NAMALWA (cell line): ENCODE results near the gene IFITM2.
"Not testable (repeated sequence)": the region's sequence is repeated elsewhere in the genome, so short reads cannot be mapped to it uniquely, and the experiment has no call there.

Source experiments
- DNase-seq: peaks from one replicate; pipeline ENCODE4 v3.0.0-alpha.2; 2015; ENCODE audit warnings: low spot score

The IFITM2 gene

GRCh38 chr11:325796-326591 lies 18.4 kb downstream of the IFITM2 start:
- DNase-seq: no peak

- no peak for DNase-seq
Measured at GRCh38 chr11:326592-326841, 18.9 kb downstream of the IFITM2 start.

- DNase-seq: peak; percentile 60
Measured at GRCh38 chr11:326842-327580, 19.4 kb downstream of the IFITM2 start.

DNA sequence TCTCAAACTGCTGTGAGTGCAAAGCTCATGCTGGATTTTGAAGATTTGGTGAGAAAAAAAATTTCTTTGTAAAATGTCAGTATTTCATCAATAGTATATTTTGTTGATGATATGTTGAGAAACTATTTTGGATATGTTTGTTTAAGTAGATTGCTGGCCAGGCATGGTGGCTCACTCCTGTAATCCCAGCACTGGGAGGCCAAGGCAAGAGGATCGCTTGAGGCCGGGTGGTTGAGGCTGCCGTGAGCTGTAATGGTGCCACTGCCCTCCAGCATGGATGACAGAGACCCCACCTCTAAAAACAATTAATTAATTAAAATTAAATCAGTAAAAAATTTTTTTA lies 19.9 kb downstream of the IFITM2 start:
- no peak for DNase-seq

GRCh38 chr11:328012-328411 lies 20.4 kb downstream of the IFITM2 start:
- DNase-seq: no peak

DNA sequence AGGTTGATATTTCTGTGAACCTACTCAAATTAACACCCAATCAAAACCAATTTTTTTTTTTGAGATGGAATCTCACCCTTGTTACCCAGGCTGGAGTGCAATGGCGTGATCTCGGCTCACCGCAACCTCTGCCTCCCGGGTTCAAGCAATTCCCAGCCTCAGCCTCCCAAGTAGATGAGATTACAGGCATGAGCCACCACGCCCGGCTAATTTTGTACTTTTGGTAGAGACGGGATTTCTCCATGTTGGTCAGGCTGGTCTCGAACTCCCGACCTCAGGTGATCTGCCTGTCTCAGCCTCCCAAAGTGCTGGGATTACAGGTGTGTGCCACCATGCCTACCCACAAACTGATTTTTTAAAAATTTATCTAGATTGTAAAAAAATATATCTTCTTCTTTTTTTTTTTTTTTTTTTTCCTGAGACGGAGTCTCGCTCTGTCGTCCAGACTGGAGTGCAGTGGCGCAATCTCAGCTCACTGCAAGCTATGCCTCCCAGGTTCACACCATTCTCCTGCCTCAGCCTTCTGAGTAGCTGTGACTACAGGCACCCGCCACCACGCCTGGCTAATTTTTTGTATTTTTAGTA lies 21.0 kb downstream of the IFITM2 start:
- DNase-seq: not testable (repeated sequence)

GRCh38 chr11:329886-330253 lies 22.3 kb downstream of the IFITM2 start:
- no peak for DNase-seq

DNA sequence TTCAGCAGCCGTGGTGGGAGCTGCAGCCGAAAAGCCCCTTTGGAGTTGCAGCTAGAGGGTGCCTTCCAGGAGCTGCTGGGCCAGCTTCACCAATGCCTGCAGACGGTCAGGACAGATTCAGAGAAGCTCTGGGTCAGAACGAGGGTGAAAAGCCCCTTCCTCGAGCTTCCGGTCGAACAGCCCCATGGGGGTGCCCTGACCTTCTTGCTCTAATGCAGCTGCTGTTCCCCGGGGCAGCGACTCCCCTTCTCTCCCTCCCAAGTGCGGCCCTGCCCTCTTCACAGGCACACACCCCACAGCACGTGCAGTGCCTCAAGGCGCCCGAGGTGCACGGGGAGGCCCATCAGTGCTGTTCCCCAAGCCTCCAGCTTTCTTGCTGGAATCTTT lies 22.7 kb downstream of the IFITM2 start:
- peak; percentile 32 for DNase-seq

DNA sequence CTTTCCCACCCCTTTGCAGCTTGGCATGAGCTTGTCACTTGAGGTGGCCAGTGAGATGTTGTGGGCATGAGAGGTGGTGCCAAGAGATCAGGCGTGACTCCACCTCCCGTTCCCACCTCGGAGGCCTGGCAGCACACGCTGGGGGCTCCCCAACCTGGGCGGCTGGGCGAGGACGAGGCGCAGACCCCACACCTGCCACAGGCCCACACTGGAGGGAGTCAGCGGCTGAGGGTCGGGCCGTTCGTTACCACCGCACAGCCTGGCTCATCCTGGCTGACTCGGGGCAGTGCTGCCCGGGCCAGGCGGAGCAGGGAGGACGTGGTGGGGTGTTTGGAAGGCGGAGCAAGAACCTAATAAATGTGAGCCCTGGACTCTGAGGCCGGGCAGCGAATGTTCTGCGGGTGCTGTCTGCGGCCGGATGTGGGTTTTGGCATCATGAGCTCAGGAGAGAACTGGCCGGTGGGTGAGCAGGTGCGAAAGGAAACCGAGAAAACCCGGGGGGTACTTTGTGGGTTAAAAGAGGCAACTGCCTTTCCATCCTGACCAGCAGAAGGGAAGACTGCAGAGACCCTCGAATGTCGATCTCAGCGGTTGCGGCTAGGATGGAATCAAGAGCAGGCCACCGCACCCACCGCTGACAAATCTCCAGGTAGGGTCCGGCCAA lies 23.2 kb downstream of the IFITM2 start:
- peak; percentile 62 for DNase-seq

DNA sequence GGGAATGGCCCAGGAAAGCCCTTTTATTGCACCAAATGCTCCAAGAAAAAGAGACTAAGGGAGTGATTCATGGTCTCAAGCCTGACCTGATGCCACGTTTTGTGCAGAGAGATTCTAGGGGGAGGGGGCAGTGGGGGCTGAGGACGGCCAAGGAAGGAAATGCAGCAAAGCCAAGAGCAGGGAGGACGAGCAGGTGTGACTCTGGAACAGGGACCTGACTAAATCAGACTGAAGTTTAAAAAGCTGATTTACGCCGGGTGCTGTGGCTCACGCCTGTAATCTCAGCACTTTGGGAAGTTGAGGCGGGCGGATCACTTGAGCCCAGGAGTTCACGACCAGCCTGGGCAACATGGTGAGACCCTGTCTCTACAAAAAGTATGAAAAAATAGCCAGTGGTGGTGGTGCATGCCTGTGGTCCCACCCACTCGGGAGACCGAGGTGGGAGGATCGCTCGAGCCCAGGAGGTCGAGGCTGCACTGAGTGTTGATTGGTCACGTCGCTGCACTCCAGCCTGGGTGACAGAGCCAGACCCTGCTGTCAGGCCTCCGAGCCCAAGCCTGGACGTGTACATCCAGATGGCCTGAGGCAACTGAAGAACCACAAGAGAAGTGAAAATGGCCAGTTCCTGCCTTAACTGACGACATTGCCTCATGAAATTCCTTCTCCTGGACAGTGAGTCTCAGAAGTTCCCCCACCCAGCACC lies 23.9 kb downstream of the IFITM2 start:
- DNase-seq: no peak

DNA sequence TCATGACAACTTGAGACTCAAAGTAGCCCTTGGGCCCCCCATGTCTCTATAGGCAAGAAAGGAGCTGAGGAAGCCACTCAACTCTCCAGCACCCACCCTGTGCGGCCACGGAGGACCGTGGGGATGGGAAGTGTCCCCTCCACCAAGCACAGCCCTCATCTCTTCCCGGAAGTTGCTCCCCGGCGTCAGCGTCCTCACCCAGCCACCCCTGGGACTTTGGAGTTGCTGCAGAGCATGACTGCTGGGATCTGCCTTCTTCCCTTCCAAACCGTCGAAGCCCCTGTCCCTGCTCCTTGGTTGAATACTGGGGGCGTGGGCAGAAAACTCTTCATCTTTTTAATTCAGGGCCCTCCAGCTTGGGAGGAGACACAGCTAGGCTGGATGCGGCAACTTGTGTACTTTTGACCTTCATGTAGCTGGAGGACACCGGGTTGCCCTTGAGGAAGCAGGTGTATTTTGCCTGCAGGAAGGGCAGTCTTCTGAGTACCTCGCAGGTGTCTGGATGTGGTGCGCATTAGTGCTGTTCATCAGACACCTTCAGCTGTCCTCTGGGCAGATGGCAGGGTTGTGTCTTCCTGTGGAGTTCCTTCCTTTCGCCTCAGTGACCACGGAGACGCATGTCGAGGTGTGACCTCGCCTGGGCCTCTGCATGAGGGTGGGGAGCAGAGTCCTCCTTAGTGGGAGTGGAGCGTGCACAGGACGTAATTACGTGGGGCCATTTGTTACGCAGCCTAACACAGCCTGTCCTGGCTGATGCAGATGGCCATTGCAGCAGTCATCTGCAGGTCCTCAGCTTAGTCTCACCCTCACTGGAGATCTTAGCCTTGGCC lies 25.2 kb downstream of the IFITM2 start:
- no peak for DNase-seq

DNA sequence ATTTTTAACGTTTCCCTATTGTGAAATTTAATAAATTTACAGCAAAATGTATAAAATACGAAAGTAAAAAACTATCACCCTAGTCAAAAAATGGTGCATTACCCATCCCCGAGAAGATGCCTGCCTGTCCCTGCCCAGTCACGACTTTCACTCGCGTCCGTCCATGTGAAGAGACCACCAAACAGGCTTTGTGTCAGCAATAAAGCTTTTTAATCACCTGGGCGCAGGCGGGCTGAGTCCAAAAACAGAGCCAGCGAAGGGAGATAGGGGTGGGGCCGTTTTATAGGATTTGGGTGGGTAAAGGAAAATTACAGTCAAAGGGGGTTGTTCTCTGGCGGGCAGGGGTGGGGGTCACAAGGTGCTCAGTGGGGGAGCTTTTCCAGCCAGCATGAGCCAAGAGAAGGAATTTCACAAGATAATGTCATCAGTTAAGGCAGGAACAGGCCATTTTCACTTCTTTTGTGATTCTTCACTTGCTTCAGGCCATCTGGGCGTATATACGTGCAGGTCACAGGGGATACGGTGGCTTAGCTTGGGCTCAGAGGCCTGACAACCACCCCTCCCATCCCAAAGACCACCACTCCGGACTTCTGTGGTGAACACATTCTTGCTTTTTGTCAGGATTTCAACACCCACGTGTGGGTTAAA lies 26.1 kb downstream of the IFITM2 start:
- DNase-seq: not testable (repeated sequence)

GRCh38 chr11:334264-334994 lies 26.8 kb downstream of the IFITM2 start:
- DNase-seq: no peak

DNA sequence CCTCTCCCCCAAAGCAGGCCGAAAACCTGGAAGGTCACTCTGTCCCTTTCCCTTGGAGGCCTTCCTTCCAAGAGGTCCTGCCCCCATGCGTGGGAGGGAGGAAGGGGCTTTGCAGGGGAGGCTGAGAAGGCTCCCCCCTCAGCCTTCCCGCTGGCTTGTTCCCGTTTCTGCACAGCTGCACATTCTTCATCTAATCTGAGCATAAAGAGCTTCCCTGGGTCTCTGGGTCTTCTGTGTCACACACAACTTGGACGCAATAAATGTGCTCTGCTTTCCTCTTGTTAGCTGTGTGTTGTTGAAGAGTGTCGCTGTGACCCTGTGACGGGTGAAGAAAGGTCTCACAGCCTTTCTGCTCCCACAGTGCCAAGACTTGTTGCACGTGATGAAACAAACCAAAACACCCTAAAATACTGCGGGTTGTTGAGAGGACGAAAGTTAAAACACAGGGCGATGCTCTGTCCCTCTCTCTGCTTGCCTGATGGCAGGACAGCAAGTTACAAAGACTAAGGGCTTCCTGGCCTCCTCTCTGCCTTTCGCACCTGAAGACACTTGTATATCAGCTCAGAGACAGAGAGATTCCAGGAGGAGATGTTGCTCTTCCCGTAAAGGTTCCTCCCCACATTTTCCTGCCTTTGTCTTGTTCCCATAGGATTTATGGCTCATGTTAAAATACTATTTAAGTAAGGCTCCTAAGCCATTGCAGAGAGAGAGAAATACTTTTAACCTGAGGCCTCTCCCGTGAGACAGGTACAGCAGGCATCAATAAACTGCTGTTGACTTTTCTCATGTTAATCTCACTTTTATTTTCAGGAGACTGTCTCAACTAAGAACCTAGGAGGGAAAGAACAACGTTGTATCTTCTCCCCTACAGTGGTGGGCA lies 28.4 kb downstream of the IFITM2 start:
- DNase-seq: no peak

DNA sequence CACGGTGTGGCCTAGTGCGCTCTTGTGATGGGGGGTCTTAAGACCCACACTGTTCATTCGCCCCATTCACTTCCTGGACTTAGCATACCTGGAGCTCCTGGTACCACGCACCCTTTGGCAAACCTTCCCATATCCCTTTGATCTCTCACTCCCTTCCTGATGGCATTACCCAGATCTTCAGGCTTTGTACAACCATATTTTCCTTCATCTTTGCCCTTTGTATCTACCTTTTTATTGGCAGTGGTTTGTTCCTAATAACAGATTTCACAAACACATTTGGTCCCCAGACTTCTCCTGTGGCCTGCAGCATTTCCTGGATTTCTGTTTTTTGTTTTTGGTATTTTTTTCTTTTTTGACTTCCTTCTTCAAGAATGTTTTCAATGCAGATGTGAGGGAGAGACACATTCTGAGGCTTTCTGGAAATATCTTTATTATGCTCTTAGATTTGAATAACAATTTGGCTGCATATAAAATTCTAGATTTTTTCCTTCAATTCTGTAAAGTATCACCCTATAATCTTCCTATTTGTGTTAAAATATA lies 29.1 kb downstream of the IFITM2 start:
- no peak for DNase-seq

DNA sequence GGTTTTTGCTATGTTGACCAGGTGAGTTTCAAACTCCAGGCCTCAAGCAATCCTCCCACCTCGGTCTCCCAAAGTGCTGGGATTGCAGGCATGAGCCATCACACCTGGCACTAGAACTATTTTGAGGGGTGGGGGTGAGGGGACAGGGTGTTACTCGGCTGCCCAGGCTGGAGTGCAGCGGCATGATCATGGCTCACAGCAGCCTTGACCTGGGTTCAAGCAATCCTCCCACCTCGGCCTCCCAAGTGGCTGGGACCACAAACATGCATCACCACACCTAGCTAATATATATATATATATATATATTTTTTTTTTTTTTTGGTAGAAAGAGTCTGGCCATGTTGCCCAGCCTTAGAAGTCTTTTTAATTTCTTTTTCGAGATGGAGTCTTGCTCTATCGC lies 30.1 kb downstream of the IFITM2 start:
- no peak for DNase-seq

DNA sequence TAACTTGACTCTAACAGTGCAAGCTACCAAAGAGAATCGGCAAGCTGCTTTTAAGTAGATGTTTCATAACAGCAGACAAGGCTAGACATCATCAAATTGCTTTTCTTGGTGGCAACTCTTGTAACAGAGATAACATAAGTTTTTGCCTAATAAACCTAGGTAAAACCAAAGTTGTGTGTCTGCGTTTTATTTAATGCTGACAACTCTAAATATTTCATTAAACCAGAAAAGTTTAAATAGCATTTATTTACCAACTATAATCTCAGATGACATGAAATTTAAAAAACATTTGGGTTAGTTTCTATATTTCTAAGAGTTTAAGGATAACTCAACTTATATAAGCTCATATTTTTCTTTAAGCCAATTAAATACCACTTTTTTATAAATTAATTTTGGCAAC lies 32.3 kb downstream of the IFITM2 start:
- no peak for DNase-seq

GRCh38 chr11:340539-341512 lies 33.2 kb downstream of the IFITM2 start:
- DNase-seq: no peak
